GM23248 (cell line): ENCODE data around the gene PTCH2. TPM values are rescaled to one million over a fixed set of nuclear protein-coding genes. Genes with fewer than 3 reads are reported as not detected.

ENCODE experiments used
- DNase-seq: peaks from one replicate; pipeline ENCODE4 v3.0.0-alpha.2; 2015
- H2AFZ ChIP-seq: fragments of 200-600 bp; sonication (generic); 2 replicates; pipeline ENCODE4 v1.6.1; 2016; ENCODE audit warnings: antibody characterized with exemption
- H3F3A ChIP-seq: fragments of 200-600 bp; sonication (generic); 2 replicates; pipeline ENCODE4 v1.6.1; 2016; ENCODE audit warnings: mild to moderate bottlenecking, antibody characterized with exemption, mixed run types; ENCODE audit not compliant: insufficient read depth
- H3K27ac ChIP-seq: fragments of 200-600 bp; sonication (generic); 2 replicates; pipeline ENCODE4 v1.5.1; 2016; ENCODE audit warnings: mild to moderate bottlenecking
- H3K27me3 ChIP-seq: fragments of 200-600 bp; sonication (generic); replicated peaks from 2 replicates; pipeline ENCODE4 v1.6.1; 2016; ENCODE audit warnings: mild to moderate bottlenecking; ENCODE audit not compliant: insufficient read depth
- H3K36me3 ChIP-seq: fragments of 200-600 bp; sonication (generic); 2 replicates; pipeline ENCODE4 v1.6.1; 2016; ENCODE audit warnings: low read depth, mild to moderate bottlenecking
- H3K4me1 ChIP-seq: fragments of 200-600 bp; sonication (generic); 2 replicates; pipeline ENCODE4 v1.6.1; 2016; ENCODE audit warnings: mild to moderate bottlenecking; ENCODE audit not compliant: insufficient read depth
- H3K4me2 ChIP-seq: fragments of 200-600 bp; sonication (generic); one replicate; pipeline ENCODE4 v1.6.1; 2016; ENCODE audit warnings: mild to moderate bottlenecking; ENCODE audit not compliant: unreplicated experiment
- H3K4me3 ChIP-seq: fragments of 200-600 bp; sonication (generic); 2 replicates; pipeline ENCODE4 v1.5.1; 2016; ENCODE audit warnings: mild to moderate bottlenecking
- H3K79me2 ChIP-seq: fragments of 200-600 bp; sonication (generic); 2 replicates; pipeline ENCODE4 v1.6.1; 2016; ENCODE audit warnings: mild to moderate bottlenecking; ENCODE audit not compliant: insufficient read depth
- H3K9ac ChIP-seq: fragments of 200-600 bp; sonication (generic); 2 replicates; pipeline ENCODE4 v1.6.1; 2016; ENCODE audit warnings: mild to moderate bottlenecking
- H3K9me2 ChIP-seq: fragments of 200-600 bp; sonication (generic); 2 replicates; pipeline ENCODE4 v1.6.1; 2016; ENCODE audit warnings: mixed run types, mild to moderate bottlenecking, moderate library complexity; ENCODE audit not compliant: insufficient read depth
- H3K9me3 ChIP-seq: fragments of 200-600 bp; sonication (generic); one replicate; pipeline ENCODE4 v1.6.1; 2017; ENCODE audit warnings: low read depth
- H4K20me1 ChIP-seq: fragments of 200-600 bp; sonication (generic); 2 replicates; pipeline ENCODE4 v1.6.0; 2016; ENCODE audit not compliant: insufficient read depth
- EZH2 ChIP-seq: fragments of 200-600 bp; sonication (generic); IDR thresholded peaks from 2 replicates; pipeline ENCODE4 v1.6.1; 2018; ENCODE audit warnings: antibody characterized with exemption, mild to moderate bottlenecking; ENCODE audit not compliant: insufficient read depth, poor library complexity, severe bottlenecking
- EZH2phosphoT487 ChIP-seq: fragments of 200-600 bp; sonication (generic); IDR thresholded peaks from 2 replicates; pipeline ENCODE4 v1.6.1; 2018; ENCODE audit warnings: antibody characterized with exemption, moderate library complexity, mild to moderate bottlenecking, low read depth; ENCODE audit not compliant: insufficient read depth
- WGBS, 2 experiments: methylation state at CpG; one replicate each; pipeline ENCODE4 v1.1.6; 2015 to 2017; ENCODE audit warnings: low lambda C conversion rate in 2 of 2, low coverage in 1 of 2; ENCODE audit errors: missing lambda C conversion rate in 2 of 2; 5-methylcytosine and 5-hydroxymethylcytosine counted together
- in situ Hi-C: fragments of 300-500 bp; cut with MboI; formaldehyde crosslinking; loops from 2 replicates; pipeline ENCODE4 v1.15.0; 2020
- polyA plus RNA-seq: library from polyadenylated mRNA; unstranded; fragments of >200 nt; fragmentation: Nextera tagmentation; extraction: Ambion mirVana; gene quantifications from 2 replicates; pipeline ENCODE4 v1.2.1, GENCODE V29; 2016
- total RNA-seq: library from RNA; depleted of rRNA; stranded (reverse); fragments of >200 nt; shearing (Covaris generic); gene quantifications from 2 replicates; pipeline ENCODE4 v1.2.3, GENCODE V29; 2014

Gene PTCH2
- total and polyA plus RNA-seq, 2 experiments from 2014 or later, result 0.05 to 0.11 TPM

DNA sequence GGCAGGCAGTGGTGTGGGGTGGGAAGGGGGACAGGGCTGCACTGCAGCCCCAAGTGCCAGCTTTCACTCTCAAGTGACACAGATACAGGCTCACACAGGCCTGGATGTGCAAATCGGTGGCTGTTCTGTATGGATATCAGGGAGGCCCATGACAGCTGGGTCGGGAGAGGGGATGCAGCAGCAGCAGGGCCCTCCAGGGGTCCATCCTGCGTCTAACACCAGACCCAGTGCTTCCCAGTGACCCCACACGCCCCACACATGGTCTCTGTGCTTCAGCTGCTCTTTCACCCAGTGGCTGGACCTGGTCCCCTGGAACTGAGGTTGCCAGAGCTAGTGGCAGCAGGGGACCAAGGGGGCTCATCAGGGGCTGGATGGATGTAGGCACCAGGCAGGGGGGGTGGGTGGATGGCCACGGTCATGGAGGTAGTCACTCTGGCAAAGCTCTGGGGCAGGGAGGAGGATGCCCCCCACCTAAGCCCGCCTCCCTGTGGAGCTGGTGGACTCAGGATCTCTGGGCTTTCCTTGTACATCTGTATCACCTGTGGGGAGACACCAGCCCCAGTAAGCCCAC lies 20.8 kb downstream of the PTCH2 start:
- in situ Hi-C loops, result no loop called here
- Histone ChIP-seq H4K20me1 (no peaks in the 10 kb centered on the region), H3K4me3 (no peak overlapping the region), H3K9me3 (no peaks in the 10 kb centered on the region), H3F3A (peaks cover 31% of the 10 kb centered on the region), H3K27ac (no peak overlapping the region), H3K36me3 (no peaks in the 10 kb centered on the region), H3K27me3 (no peaks in the 10 kb centered on the region), H3K4me2 (no peak overlapping the region), H3K9ac (no peak overlapping the region), H3K4me1 (peaks cover 13% of the 10 kb centered on the region), H2AFZ (no peak overlapping the region), H3K9me2 (no peaks in the 10 kb centered on the region), H3K79me2 (no peaks in the 10 kb centered on the region)
- 86 to 96% methylated on average over 5 to 6 of the region's 6 CpGs for WGBS, 2 experiments
- no peak for DNase-seq
- no peak for TF ChIP-seq EZH2
- no peak for TF ChIP-seq EZH2phosphoT487

DNA sequence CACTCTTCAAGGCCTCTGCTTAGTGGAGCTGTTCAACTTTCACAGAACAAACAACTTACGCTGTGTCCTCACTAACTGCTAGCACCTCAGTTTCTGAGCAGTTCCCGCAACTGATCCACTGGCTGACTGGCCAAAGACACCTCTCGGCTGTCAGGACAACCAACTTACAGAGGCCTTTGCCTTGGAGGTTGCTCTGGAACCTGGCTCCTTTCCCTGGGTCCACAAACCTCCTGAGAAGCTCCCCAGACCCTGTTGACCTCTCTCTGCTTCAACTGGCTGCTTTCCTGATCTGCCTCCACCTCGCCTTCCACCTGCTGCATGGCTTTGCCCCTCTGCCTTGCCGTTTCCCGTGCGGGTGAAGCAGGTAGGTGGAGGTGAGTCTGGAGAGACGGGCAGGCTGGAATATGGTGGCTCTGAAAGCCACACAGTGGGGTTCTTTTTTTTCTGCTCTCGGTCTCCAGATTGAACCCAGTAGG lies 21.8 kb downstream of the PTCH2 start:
- Histone ChIP-seq H3K27me3 (no peaks in the 10 kb centered on the region), H3K27ac (no peak overlapping the region), H3K4me2 (no peak overlapping the region), H3K4me3 (no peak overlapping the region), H3K79me2 (no peaks in the 10 kb centered on the region), H3F3A (peaks cover 35% of the 10 kb centered on the region), H3K36me3 (no peaks in the 10 kb centered on the region), H3K9ac (no peak overlapping the region), H3K4me1 (peaks cover 13% of the 10 kb centered on the region), H3K9me2 (no peaks in the 10 kb centered on the region), H3K9me3 (no peaks in the 10 kb centered on the region), H4K20me1 (no peaks in the 10 kb centered on the region), H2AFZ (no peak overlapping the region)
- in situ Hi-C loops, result no loop called here
- WGBS, 2 experiments, result 91 to 93% methylated on average over 9 of the region's 9 CpGs
- DNase-seq, result no peak
- no peak for TF ChIP-seq EZH2phosphoT487
- no peak for TF ChIP-seq EZH2

DNA sequence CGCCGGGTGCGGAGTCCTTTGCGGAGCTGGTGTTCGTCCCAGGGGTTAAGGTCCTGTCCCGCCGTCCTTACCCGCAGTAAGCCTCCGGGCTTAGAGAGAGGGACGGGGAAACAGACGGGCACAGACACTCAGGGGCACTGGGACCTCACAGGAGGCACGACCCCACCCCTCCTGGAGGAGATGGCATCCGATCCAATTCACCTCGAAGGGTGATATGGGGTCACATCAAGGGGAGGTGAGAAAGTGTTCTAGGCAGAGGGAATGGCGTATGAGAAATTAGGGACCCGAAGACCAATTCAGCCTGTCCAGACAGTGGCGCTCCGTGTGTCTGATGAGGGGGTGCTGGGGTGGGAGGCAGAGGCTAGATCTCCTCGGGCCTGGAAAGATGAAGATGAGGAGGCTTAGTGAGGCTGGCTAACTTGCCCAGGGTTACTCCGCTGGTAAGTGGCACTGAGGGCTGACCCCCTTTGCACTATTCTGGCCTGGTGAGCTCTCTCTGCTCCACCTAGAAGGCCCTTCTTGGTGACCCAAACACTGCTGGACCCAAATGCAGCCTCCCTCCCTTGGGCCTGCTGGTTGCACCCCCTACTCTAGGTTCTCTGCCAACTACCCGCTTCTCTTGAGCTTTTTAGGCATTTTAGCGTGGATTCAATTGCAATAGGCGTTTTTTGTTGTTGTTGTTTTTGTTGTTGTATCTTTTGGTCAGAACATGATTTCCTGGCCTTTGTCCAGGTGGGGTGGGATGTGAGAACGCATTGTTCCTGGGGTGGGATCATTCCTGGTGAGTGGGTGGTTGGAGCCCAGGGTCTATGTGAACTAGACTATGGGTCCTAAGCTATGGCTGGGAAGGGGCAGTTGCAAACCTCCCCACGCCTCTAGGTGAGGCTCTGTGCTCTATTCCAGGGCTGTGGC lies 22.5 kb downstream of the PTCH2 start:
- Histone ChIP-seq H4K20me1 (no peaks in the 10 kb centered on the region), H3K9ac (peak overlapping the region; percentile 86), H3K4me3 (peak overlapping the region; percentile 73), H3K36me3 (peaks cover 4% of the 10 kb centered on the region; the same call in 1 of the 2 replicates), H3K9me3 (no peaks in the 10 kb centered on the region), H3K4me2 (peak overlapping the region; percentile 79), H3K9me2 (no peaks in the 10 kb centered on the region), H3K27ac (peak overlapping the region; percentile 89), H3F3A (peaks cover 40% of the 10 kb centered on the region), H3K27me3 (no peaks in the 10 kb centered on the region), H2AFZ (peak overlapping the region; percentile 93), H3K4me1 (peaks cover 17% of the 10 kb centered on the region), H3K79me2 (no peaks in the 10 kb centered on the region)
- 26% methylated on average over 25 of the region's 25 CpGs for WGBS, 2 experiments
- in situ Hi-C loops, result no loop called here
- TF ChIP-seq EZH2phosphoT487, result no peak
- no peak for DNase-seq

DNA sequence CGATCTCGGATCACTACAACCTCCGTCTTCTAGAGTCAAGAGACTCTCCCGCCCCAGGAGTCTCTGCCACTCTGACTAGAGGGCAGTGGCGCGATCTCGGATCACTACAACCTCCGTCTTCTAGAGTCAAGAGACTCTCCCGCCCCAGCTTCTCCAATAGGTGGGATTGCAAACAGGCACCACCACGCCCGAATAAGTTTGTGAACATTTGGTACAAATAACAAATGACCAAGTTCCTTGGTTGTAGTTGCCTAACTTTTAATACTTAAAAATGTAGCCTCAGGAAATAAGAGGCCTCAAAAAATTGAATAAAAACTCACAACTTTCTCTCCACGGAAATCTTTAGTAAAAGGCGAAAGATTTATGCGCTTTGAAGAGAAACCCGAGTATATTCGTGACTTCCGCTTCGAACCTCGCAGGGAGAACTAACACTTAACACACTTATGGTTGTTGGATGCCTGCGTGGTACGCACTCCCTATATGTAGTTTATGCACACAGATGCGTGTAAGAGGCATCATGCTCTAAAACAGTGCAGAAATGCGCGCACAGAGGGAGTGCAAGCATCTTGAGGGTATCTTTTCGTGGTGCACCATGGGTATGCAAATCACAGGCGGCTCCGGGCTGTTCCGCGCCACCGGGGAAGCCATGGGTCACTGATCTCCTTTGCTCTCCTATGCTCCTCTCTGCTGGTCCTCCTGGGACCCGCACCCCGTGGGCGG lies 23.3 kb downstream of the PTCH2 start:
- Histone ChIP-seq H3K27ac (peak overlapping the region; percentile 89), H3K4me3 (peak overlapping the region; percentile 73), H3K9ac (peak overlapping the region; percentile 86), H3K79me2 (no peaks in the 10 kb centered on the region), H3K9me2 (no peaks in the 10 kb centered on the region), H2AFZ (peak overlapping the region; percentile 93), H4K20me1 (no peaks in the 10 kb centered on the region), H3F3A (peaks cover 47% of the 10 kb centered on the region), H3K4me2 (peak overlapping the region; percentile 79), H3K36me3 (peaks cover 6% of the 10 kb centered on the region; the same call in 1 of the 2 replicates), H3K4me1 (peaks cover 25% of the 10 kb centered on the region), H3K9me3 (no peaks in the 10 kb centered on the region), H3K27me3 (no peaks in the 10 kb centered on the region)
- in situ Hi-C loops, result no loop called here
- TF ChIP-seq EZH2 (no peak), EZH2phosphoT487 (no peak)
- peak; percentile 93 for DNase-seq
- WGBS, 2 experiments, result 0 to 2% methylated on average over 33 of the region's 33 CpGs
